ENCODE measurements around the gene LYZ. TPM values are rescaled to one million over a fixed set of nuclear protein-coding genes. Genes with fewer than 3 reads are reported as not detected.

Gene LYZ
- total RNA-seq, 2 experiments from 2014 or later = 71.4 to 72.9 TPM

DNA sequence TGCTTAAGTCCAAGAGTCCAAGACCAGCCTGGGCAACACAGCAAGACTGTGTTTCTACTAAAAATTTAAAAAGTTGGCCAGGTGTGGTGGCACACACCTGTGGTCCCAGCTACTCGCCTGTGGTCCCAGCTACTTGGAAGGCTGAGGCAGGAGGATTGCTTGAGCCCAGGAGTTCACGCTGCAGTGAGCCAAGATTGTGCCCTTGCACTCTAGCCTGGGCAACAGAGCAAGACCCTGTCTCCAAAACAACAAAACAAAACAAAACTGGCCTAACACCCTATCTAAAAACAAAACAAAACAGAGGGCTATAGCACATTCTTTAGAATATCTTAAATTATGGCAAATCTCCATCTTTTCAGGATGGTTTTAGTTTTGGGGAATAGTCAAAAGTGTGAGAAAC lies 3.1 kb upstream of the LYZ start:
- H3K27me3 Mint-ChIP-seq = peaks cover 4% of the 10 kb centered on the region
- POLR2A ChIA-PET = no interaction called here
- H3K9me3 Mint-ChIP-seq = no peaks in the 10 kb centered on the region
- Histone ChIP-seq H3K36me3 (ENCODE audit: insufficient read depth, low read length) (no peaks in the 10 kb centered on the region), H3K4me1 (ENCODE audit: insufficient read depth, low read length) (no peaks in the 10 kb centered on the region), H3K27me3 (ENCODE audit: control insufficient read depth in 1 of 2, insufficient read depth in 2 of 2, low read length in 2 of 2) (no peaks in the 10 kb centered on the region), H3K27ac (ENCODE audit: low read depth in 1 of 2, low read length in 2 of 2) (no peak overlapping the region), H3K4me3 (ENCODE audit: low read length) (no peak overlapping the region), H3K9me3 (ENCODE audit: control insufficient read depth in 1 of 2, insufficient read depth in 1 of 2, low read length in 2 of 2) (no peaks in the 10 kb centered on the region)
- no peak overlapping the region for H3K4me3 Mint-ChIP-seq
- ATAC-seq (ENCODE audit: poor library complexity) (no peak), DNase-seq (no peak)
- CTCF ChIA-PET = no interaction called here
- intact Hi-C loops (cut with DNase I, micrococcal nuclease) = no loop called here
- no peak for TF ChIP-seq CTCF (IDR thresholded peaks at IDR 0.05)
- H3K27ac Mint-ChIP-seq = no peak overlapping the region
- no peaks in the 10 kb centered on the region for H3K36me3 Mint-ChIP-seq (ENCODE audit: low read depth)
- no peaks in the 10 kb centered on the region for H3K4me1 Mint-ChIP-seq (ENCODE audit: low read depth)

DNA sequence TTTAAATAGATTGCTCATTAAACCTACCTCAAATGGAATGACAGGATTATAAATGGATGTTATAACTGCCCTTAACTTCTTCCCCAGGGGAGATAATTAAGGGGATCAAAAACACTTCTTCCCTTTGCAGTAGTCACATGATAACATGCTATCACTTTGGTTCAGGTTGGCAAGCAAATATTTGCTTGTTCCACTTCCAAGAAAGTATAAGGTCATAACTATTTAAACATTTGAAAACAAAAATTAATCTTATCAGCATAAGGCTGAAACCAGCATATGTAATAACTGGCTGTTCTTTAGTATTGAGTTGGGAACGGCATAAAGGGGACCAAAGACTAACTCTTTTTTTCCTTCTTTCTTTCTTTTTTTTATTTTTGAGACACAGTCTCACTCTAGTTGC lies 2.4 kb upstream of the LYZ start:
- no peaks in the 10 kb centered on the region for H3K27me3 Mint-ChIP-seq

GRCh38 chr12:69350002-69350626 lies 1.9 kb downstream of the LYZ start:
- no peak for TF ChIP-seq CTCF (IDR thresholded peaks at IDR 0.05)
- DNase-seq = no peak
- ChIA-PET POLR2A (interaction anchor here (1.9 kb wide), 1 partner anchor 19 kb away, joined by 9 read pairs; no protein-coding TSS in a partner anchor), CTCF (no interaction called here)
- H3K36me3 ChIP-seq (ENCODE audit: insufficient read depth, low read length) = no peaks in the 10 kb centered on the region
- peak overlapping the region; percentile 16 for H3K4me3 ChIP-seq (ENCODE audit: low read length)
- Mint-ChIP-seq H3K4me1 (ENCODE audit: low read depth) (no peaks in the 10 kb centered on the region), H3K36me3 (ENCODE audit: low read depth) (no peaks in the 10 kb centered on the region), H3K9me3 (no peaks in the 10 kb centered on the region), H3K27ac (no peak overlapping the region), H3K4me3 (no peak overlapping the region), H3K27me3 (peaks cover 5% of the 10 kb centered on the region)
- no peak for ATAC-seq (ENCODE audit: poor library complexity)
- no peaks in the 10 kb centered on the region for H3K9me3 ChIP-seq (ENCODE audit: control insufficient read depth in 1 of 2, insufficient read depth in 1 of 2, low read length in 2 of 2)
- intact Hi-C loops (cut with DNase I, micrococcal nuclease) = loop anchor here (10.0 kb wide), 2 partner anchors 195 to 1225 kb away; no protein-coding TSS in a partner anchor
- no peaks in the 10 kb centered on the region for H3K4me1 ChIP-seq (ENCODE audit: insufficient read depth, low read length)
- no peak overlapping the region for H3K27ac ChIP-seq (ENCODE audit: low read depth in 1 of 2, low read length in 2 of 2)
- no peaks in the 10 kb centered on the region for H3K27me3 ChIP-seq (ENCODE audit: control insufficient read depth in 1 of 2, insufficient read depth in 2 of 2, low read length in 2 of 2)

More for the DNA sequence above, 2.4 kb upstream of the LYZ start:
- Mint-ChIP-seq H3K27ac (no peak overlapping the region), H3K4me1 (ENCODE audit: low read depth) (no peaks in the 10 kb centered on the region), H3K9me3 (no peaks in the 10 kb centered on the region), H3K36me3 (ENCODE audit: low read depth) (no peaks in the 10 kb centered on the region), H3K4me3 (no peak overlapping the region)
- Histone ChIP-seq H3K4me1 (ENCODE audit: insufficient read depth, low read length) (no peaks in the 10 kb centered on the region), H3K27ac (ENCODE audit: low read depth in 1 of 2, low read length in 2 of 2) (no peak overlapping the region), H3K4me3 (ENCODE audit: low read length) (no peak overlapping the region), H3K36me3 (ENCODE audit: insufficient read depth, low read length) (no peaks in the 10 kb centered on the region), H3K27me3 (ENCODE audit: control insufficient read depth in 1 of 2, insufficient read depth in 2 of 2, low read length in 2 of 2) (no peaks in the 10 kb centered on the region), H3K9me3 (ENCODE audit: control insufficient read depth in 1 of 2, insufficient read depth in 1 of 2, low read length in 2 of 2) (no peaks in the 10 kb centered on the region)
- no peak for TF ChIP-seq CTCF (IDR thresholded peaks at IDR 0.05)
- ChIA-PET POLR2A (no interaction called here), CTCF (no interaction called here)
- no peak for ATAC-seq (ENCODE audit: poor library complexity)
- intact Hi-C loops (cut with DNase I, micrococcal nuclease) = no loop called here
- DNase-seq = no peak
